Heart left ventricle (tissue), 16 donors: ENCODE data around the gene MRPL30. TPM values are rescaled to one million over a fixed set of nuclear protein-coding genes. Genes with fewer than 3 reads are reported as not detected.

Experiments
- ATAC-seq, 4 donors: fragments of 200-7000 bp; cut with Tn5 transposase; one replicate each; pipeline ENCODE4 v1.9.1; 2020 to 2022; ENCODE audit warnings: moderate library complexity in 4 of 4, mild to moderate bottlenecking in 3 of 4, moderate number of reproducible peaks in 1 of 4
- DNase-seq, 5 donors: peaks; one replicate each; pipeline ENCODE4 v3.0.0-alpha.2; 2020
- H3K27ac ChIP-seq, 12 donors: fragments of 200-600 bp; sonication (generic) in 4 of 12; one replicate each; pipeline versions ENCODE4 v1.5.0 to v1.8.0; 2016 to 2022; ENCODE audit warnings: mild to moderate bottlenecking in 2 of 12
- H3K27me3 ChIP-seq, 9 donors: fragments of 200-600 bp; sonication (generic) in 2 of 9; one replicate each; pipeline versions ENCODE4 v1.5.1 to v1.8.0; 2016 to 2022; ENCODE audit warnings: mild to moderate bottlenecking in 3 of 9
- H3K36me3 ChIP-seq, 9 donors: fragments of 200-600 bp; sonication (generic) in 2 of 9; one replicate each; pipeline versions ENCODE4 v1.5.0 to v1.8.0; 2018 to 2022; ENCODE audit warnings: mild to moderate bottlenecking in 2 of 9
- H3K4me1 ChIP-seq, 12 donors: fragments of 200-600 bp; sonication (generic) in 4 of 12; one replicate each; pipeline versions ENCODE4 v1.5.0 to v1.8.0; 2016 to 2022; ENCODE audit warnings: mild to moderate bottlenecking in 3 of 12
- H3K4me3 ChIP-seq, 12 donors: fragments of 200-600 bp; sonication (generic) in 4 of 12; one replicate each; pipeline versions ENCODE4 v1.5.0 to v1.8.0; 2017 to 2022; ENCODE audit warnings: mild to moderate bottlenecking in 9 of 12, moderate library complexity in 4 of 12
- H3K9me3 ChIP-seq, 12 donors: fragments of 200-600 bp; sonication (generic) in 4 of 12; one replicate each; pipeline versions ENCODE4 v1.5.0 to v1.8.0; 2016 to 2022; ENCODE audit warnings: mild to moderate bottlenecking in 1 of 12
- CTCF ChIP-seq, 12 donors: fragments of 200-600 bp; sonication (generic) in 4 of 12; IDR thresholded peaks; one replicate each; pipeline versions ENCODE4 v1.5.0 to v1.8.0; 2018 to 2022; ENCODE audit warnings: antibody characterized with exemption in 12 of 12, mild to moderate bottlenecking in 5 of 12
- POLR2A ChIP-seq, 2 donors: fragments of 450-650 bp; IDR thresholded peaks; one replicate each; pipeline ENCODE4 v1.6.1; 2017; ENCODE audit warnings: antibody characterized with exemption in 2 of 2, mild to moderate bottlenecking in 2 of 2, moderate library complexity in 2 of 2
- WGBS, 4 donors: extraction: QIAGEN DNeasy Blood & Tissue Kit in 2 of 4; methylation state at CpG; one replicate each; pipeline versions ENCODE4 v1.1.5 to v1.1.7; 2013 to 2018; 5-methylcytosine and 5-hydroxymethylcytosine counted together
- intact Hi-C, 10 donors: fragments of 100-400 bp; cut with DNase I; formaldehyde crosslinking; loops; one replicate each; pipeline versions ENCODE4 v1.11.1 to v1.14.2; 2022
- polyA plus RNA-seq, 2 donors: library from polyadenylated mRNA; stranded (reverse); fragments of 200-250 nt; gene quantifications; one replicate each; pipeline ENCODE4 v1.2.3, GENCODE V29; 2013
- total RNA-seq, 9 donors: library from RNA; depleted of rRNA in 2 of 9; stranded (reverse); fragments of >200 nt in 2 of 9; fragmentation: NEBNext Ultra II Directional in 3 of 9; extraction: Animal tissue kit (Norgen Biotek cat#: 25700) in 3 of 9; gene quantifications; one replicate each; pipeline versions ENCODE4 v1.1.0 to v1.2.4, GENCODE V29; 2016 to 2023
- donor health status: ischemic (EF 13 %, LVEDD 7.1; RV severe dilation, severe dysfunction).
- donor health status: healthy with polysubstance abuse.
- donor health status: DM: no; HTN: yes; CAD: no.
- donor health status: DM: no; HTN: no; CAD: no.
- donor health status: ischemic (EF 25% LVEDD 6.9; RV normal size, moderate dysfunction).
- donor health status: ischemic (EF 25% LVEDD 5.7; RV mildly dilated, moderate dysfunction).
- donor health status: healthy.
- donor health status: DM: yes; HTN: yes; CAD: no.
- donor health status: ischemic (EF 35%, LVEDD 5.7; RV mildly dilated, moderate dysfunction).
- donor health status: nonischemic (EF 11% LVEDD 7.7; RV severe dilation, severe dysfunction).
- donor health status: DM: yes; HTN: yes; CAD: no.
- donor health status: PGD.
- donor health status: ischemic (EF 29% LVEDD 5.4; RV normal size, mild dysfunction).
- donor health status: nonischemic (EF 23%, LVEDD 6.1; RV moderate dilation, normal function).

Gene MRPL30
- total and polyA plus RNA-seq, 11 donors, result 24.9 to 38.3 (median 34.0) TPM

- H3K4me3 ChIP-seq, result peak overlapping the region; percentile 66 to 92 (median 80)
- no peak for ATAC-seq
- intact Hi-C loops, result loop anchor here in 8 of 10 donors (1.0 to 10.0 kb wide), 7 partner anchors 27 to 313 kb away; partner anchors contain the start of genes TXNDC9 (in 8 of the 8), EIF5B (in 6 of the 8), REV1 (in 3 of the 8) and C2orf15 (in 1 of the 8)
These were observed 628 bp downstream of the MRPL30 start for GRCh38 chr2:99181624-99182000.

GRCh38 chr2:99183025-99183424, 2.0 kb downstream of the MRPL30 start:
- intact Hi-C loops, result loop anchor here in 6 of 10 donors (5.0 to 10.0 kb wide), 4 partner anchors 41 to 312 kb away; partner anchors contain the start of genes EIF5B (in 5 of the 6), TXNDC9 (in 5 of the 6), REV1 (in 3 of the 6) and C2orf15 (in 1 of the 6)
- no peak for ATAC-seq
- H3K27me3 ChIP-seq, result no peaks in the 10 kb centered on the region
- no peak for TF ChIP-seq POLR2A (IDR thresholded peaks at IDR 0.05)
- no peak for TF ChIP-seq CTCF (IDR thresholded peaks at IDR 0.05)
- H3K36me3 ChIP-seq, result peaks cover 0 to 21% (median 9%) of the 10 kb centered on the region in 9 donors
- H3K4me3 ChIP-seq, result no peak overlapping the region
- no peak overlapping the region for H3K27ac ChIP-seq
- 95 to 96% (median 96%) methylated on average over 3 of the region's 3 CpGs for WGBS, 4 donors
- peaks cover 4 to 50% (median 28%) of the 10 kb centered on the region in 12 donors for H3K4me1 ChIP-seq
- no peak for DNase-seq
- H3K9me3 ChIP-seq, result no peaks in the 10 kb centered on the region

More at GRCh38 chr2:99181624-99182000, 628 bp downstream of the MRPL30 start:
- peak overlapping the region in 10 of 12 donors; percentile 62 to 92 (median 78) for H3K27ac ChIP-seq
- H3K4me1 ChIP-seq, result peaks cover 4 to 55% (median 28%) of the 10 kb centered on the region in 12 donors
- H3K9me3 ChIP-seq, result no peaks in the 10 kb centered on the region
- TF ChIP-seq POLR2A (IDR thresholded peaks at IDR 0.05) (no peak), CTCF (IDR thresholded peaks at IDR 0.05) (no peak)
- WGBS, 4 donors, result 3 to 6% (median 4%) methylated on average over 4 of the region's 4 CpGs
- DNase-seq, result no peak
- H3K27me3 ChIP-seq, result no peaks in the 10 kb centered on the region
- H3K36me3 ChIP-seq, result peaks cover 0 to 11% (median under 1%) of the 10 kb centered on the region in 9 donors

- Histone ChIP-seq H3K4me1 (peaks cover 4 to 33% (median 18%) of the 10 kb centered on the region in 12 donors), H3K27ac (no peak overlapping the region), H3K9me3 (no peaks in the 10 kb centered on the region), H3K4me3 (no peak overlapping the region), H3K27me3 (no peaks in the 10 kb centered on the region), H3K36me3 (peaks cover 0 to 35% (median 18%) of the 10 kb centered on the region in 9 donors)
- 62 to 82% (median 76%) methylated on average over 6 of the region's 6 CpGs for WGBS, 4 donors
- intact Hi-C loops, result loop anchor here in 6 of 10 donors (5.0 to 10.0 kb wide), 4 partner anchors 43 to 310 kb away; partner anchors contain the start of genes EIF5B (in 5 of the 6), TXNDC9 (in 5 of the 6), REV1 (in 3 of the 6) and C2orf15 (in 1 of the 6)
- DNase-seq, result no peak
- ATAC-seq, result no peak
- no peak for TF ChIP-seq POLR2A (IDR thresholded peaks at IDR 0.05)
- TF ChIP-seq CTCF (IDR thresholded peaks at IDR 0.05), result no peak
These were observed 3.8 kb downstream of the MRPL30 start for GRCh38 chr2:99184811-99185210.

GRCh38 chr2:99187011-99187410, 6.0 kb downstream of the MRPL30 start:
- intact Hi-C loops, result loop anchor here in 3 of 10 donors (10.0 kb wide), 2 partner anchors 148 to 308 kb away; partner anchors contain the start of genes REV1 (in 3 of the 3), EIF5B (in 1 of the 3) and TXNDC9 (in 1 of the 3)
- H3K27ac ChIP-seq, result no peak overlapping the region
- H3K4me3 ChIP-seq, result no peak overlapping the region
- ATAC-seq (no peak), DNase-seq (no peak)
- H3K4me1 ChIP-seq, result peaks cover 2 to 20% (median 8%) of the 10 kb centered on the region in 12 donors
- TF ChIP-seq POLR2A (IDR thresholded peaks at IDR 0.05), result no peak
- no peak for TF ChIP-seq CTCF (IDR thresholded peaks at IDR 0.05)
- peaks cover 0 to 57% (median 30%) of the 10 kb centered on the region in 9 donors for H3K36me3 ChIP-seq
- H3K27me3 ChIP-seq, result no peaks in the 10 kb centered on the region
- no peaks in the 10 kb centered on the region for H3K9me3 ChIP-seq
